Measurements from ENCODE around the gene FKBP6. TPM values are rescaled to one million over a fixed set of nuclear protein-coding genes. Genes with fewer than 3 reads are reported as not detected.
A peak's percentile ranks its signal among the peaks of the same experiment; 100 is the strongest.
"Not testable (repeated sequence)": the region's sequence is repeated elsewhere in the genome, so short reads cannot be mapped to it uniquely, and the experiment has no call there.

Gene FKBP6
- total RNA-seq, 1 donor from 2014 or later: not detected

DNA sequence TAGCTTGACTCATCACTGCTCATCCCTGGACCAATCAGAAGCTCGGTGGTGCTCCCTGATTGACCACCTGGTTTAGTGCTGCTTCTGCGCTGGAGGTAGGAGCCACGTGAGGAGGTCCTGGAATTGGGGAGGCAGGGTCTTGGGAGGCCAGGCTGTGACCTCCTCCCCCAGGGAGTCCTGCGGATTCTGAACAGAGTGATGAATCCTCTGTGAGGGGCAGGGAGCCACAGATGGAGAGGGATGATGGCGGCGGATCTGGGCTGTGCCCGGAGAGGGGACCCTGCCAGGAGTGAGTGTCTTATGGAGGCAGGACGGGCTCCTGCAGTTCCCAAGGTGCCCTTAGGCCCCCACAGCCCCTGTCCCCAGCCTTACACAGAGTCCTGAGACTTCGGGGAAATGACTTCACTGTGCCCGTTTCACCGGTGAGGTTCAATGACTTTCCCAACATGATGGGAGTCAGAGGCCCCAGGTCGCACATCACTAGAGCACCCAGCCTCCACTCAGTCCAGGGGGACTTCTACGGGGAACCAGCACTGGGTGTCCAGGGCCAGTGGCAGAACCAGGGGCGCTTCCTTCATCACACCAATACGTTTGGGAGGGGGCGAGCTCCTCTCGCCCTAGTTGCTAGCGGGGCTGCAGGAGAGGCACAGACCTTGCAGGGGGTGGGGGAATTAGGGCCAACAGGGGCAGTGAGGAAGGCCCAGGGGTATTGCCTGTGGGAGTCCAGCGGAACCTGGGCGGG is 48.9 kb downstream of the FKBP6 start:
- intact Hi-C loops (cut with micrococcal nuclease): no loop called here
- ATAC-seq (no peak), DNase-seq (no peak)

DNA sequence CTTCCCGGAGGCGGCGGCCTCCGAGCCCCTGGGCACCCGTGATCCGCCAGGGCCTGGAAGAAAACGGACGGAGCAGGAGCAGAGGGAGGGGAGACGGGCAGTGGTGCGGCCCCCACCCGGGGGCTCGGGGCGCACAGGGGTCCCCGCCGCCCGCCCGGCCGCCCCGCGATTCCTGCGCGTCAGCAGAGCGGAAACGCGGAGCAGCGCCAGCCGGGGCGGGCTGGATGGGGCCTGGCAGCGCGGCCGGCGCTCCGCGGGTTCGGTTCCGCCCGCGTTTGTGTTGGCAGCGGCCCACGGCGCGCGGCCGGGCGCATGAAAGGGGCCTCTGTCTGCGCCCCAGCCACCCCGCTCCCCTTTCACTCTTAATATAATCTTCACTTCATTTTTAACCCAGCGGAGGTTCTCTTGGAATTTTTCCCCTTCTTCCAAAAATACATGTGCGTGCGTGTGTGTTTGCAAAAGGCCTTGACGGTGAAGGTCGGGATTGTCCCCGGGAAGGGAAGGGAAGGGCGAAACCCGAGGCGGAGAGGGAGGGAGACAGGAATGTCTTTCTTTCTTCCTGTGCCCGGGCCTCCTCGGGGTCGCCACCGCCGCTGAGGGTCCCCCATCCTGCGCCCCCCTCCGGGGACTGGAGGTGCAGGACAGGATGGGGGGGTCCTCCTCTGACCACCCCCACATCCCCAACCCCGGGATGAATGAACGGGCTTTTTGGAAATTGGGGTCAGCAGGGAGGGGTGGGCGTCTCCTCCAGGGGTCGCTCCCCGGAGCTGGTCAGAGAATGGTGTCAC is 49.6 kb downstream of the FKBP6 start:
- intact Hi-C loops (cut with micrococcal nuclease); DNase-seq; ATAC-seq: not testable (repeated sequence)

DNA sequence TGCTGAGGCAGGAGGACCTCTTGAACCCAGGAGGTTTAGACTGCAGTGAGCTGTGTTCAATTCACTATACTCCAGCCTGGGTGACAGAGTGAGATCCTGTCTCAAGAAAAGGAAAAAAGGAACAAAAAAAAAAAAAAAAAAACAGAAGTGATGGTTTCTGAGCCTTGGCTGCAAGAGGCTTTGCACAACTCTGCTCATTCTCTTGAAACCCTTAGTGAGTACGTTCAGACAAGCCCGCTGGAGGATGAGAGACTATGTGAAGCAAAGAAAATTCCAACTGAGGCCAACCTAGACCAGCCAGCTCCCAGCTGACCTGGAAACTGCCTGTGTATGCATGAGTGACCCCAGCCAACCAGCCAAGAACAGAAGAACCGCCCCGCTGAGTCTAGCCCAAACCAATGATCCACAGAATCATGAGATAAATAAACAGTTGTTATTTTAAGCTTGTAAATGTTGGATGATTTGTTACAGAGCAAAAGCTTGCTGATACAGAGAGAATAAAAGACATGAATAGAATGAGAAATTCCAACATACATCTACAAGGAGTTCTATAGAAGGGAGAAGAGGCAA is 55.1 kb downstream of the FKBP6 start:
- no peak for ATAC-seq
- no peak for DNase-seq
- intact Hi-C loops (cut with micrococcal nuclease): no loop called here

DNA sequence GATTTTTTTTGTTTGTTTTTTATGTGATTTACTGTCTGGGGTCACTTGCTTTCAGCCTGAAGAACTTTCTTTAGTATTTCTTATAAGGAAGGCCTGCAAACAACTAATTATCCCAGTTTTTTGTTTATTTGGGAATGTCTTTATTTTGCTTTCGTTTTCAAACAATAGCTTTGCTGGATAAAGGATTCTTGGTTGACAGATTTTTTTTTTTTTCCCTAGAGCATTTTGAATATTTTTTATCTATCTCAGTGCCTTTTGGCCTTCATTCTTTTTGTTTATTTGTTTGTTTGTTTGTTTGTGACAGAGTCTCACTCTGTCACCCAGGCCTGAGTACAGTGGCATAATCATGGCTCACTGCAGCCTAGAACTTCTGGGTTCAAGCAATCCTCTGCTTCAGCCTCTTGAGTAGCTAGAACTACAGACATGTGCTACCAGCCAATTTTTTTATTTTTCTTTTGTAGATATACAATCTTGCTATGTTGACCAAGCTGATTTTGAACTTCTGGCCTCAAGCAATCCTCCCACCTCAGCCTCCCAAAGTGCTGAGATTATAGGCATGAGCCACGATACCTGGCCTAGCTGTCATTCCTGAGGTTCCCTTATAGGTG is 59.4 kb downstream of the FKBP6 start:
- intact Hi-C loops (cut with micrococcal nuclease): no loop called here
- DNase-seq (no peak), ATAC-seq (no peak)

DNA sequence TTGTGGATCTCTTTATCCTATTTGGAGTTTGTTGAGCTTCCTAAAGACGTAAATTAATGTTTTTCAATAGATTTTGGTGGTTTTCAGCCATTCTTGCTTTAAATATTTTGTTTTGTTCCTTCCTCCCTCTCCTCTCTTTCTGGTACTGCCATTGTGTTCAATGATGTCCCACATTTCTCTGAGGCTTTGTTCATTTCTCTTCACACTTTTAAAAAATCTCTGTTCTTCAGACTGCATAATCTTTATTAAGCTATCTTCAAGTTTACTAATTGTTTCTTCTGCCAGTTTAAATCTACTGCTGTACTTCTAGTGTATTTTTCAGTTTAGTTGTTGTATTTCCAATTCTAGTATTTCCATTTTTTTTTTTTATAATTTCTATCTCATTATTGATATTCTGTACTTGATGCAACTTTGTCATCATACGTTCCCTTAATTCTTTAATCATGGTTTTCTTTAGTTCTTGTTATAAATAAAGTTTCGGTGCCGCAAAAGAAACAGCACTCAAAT is 60.0 kb downstream of the FKBP6 start:
- DNase-seq: no peak
- ATAC-seq: no peak
- intact Hi-C loops (cut with micrococcal nuclease): no loop called here

DNA sequence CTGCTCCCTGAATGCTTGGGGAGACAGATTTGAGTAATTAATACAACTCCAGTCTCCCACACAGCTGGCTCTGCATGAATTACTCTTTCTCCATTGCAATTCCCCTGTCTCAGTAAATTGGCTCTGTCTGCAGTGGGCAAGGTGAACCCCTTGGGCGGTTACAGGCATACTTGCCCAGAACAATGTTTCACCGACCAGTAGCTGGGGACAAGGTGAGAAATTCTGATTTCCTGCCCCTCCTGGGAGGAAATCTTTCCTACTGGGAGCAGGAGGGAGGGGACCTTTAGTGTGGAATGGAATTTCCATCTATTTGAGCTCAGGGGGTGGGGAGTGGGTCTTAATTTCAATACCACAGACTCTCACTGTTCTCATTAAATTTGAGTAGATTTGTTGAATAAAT is 63.4 kb downstream of the FKBP6 start:
- DNase-seq: no peak
- ATAC-seq: no peak
- intact Hi-C loops (cut with micrococcal nuclease): no loop called here

DNA sequence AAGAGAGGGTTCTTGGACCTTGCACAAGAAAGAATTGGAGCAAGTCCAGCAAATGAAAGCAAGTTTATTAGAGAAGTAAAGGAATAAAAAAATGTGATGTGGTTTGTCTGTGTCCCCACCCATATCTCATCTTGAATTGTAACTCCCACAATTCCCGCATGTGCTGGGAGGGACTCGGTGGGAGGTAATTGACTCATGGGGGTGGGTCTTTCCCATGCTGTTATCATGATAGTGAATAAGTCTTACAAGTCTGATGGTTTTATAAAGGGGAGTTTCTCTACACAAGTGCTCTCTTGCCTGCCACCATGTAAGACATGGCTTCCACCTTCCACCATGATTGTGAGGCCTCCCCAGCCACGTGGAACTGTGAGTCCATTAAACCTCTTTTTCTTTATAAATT is 66.5 kb downstream of the FKBP6 start:
- ATAC-seq (no peak), DNase-seq (no peak)
- intact Hi-C loops (cut with micrococcal nuclease): no loop called here

DNA sequence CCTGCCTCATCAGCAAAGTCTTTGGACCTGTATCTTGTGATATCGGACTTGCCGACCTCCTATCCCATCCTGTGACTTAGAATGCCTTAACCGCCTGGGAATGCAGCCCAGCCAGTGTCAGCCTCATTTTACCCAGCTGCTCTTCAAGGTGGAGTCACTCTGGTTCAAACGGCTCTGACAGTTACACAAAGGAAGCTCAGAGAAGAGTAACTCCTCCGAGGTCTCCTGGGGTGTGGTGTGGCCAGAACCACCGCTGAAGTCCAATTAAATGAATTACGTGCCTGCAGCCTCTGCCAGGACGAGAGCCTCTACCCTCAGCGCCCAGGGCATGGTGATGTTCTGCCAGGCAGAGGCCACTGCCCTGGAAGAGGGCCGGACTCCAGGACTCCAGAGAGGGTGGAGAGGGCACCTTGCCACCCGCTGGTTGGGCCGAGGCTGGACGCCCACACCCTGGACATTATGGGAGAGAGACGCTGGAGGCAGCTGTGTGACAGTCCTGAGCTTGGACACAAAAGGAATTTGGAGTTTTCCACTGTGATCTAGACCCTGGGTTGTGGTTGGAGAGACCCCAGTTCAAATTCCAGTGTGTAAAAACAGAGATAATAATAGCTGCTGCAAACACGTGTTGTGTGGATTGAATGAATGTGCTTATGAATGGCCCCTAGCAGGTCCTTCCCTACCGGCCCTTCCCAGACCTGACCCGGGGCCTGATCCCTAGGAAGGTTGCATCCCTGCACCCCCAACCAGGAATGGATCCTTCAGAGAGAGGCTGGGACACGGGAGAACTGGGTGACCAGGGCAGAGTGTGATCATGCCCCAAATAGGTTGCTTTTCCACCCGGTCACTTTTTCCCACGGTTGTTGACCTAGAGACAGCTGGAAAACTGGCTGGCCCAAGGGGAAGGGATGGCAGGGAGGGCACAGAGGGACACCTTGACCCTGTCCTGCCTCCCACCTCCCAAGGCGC is 67.9 kb downstream of the FKBP6 start:
- intact Hi-C loops (cut with micrococcal nuclease): no loop called here
- peak; percentile 47 for DNase-seq
- ATAC-seq: peak; percentile 36

DNA sequence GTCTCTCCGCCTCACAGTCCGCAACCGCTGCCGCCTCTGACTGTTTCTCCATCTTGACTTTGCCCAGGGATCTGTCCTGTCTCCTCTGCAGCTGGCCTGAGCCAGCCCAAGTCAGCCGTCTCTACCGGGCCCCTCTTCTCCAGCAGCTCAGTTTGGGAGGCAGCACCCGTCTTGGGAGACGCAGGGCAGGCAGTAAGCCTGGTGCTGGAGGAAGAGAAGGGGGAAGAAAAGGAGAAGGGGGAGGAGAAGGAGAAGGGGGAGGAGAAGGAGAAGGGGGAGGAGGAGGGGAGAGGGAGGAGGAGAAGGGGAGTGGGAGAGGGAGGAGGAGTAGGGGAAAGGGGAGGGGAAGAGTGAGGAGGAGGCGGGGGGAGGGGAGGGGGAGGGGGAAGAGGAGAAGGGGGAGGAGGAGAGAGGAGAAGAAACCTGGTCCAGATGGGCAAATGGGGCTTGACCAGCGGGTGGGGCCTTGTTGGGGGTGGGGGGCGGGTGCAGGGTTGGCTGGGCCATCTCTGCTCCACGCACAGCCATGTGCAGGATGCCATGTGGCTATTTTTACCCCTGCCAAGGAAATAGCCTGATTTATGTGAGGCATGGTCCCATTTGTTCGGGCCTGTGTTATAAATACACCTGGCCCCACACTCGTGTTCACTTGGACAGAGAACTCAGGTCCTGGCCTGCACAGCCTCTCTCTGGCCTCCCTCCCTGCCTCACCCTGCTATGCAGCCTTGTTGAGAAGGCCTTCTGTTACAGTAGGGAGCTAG is 69.7 kb downstream of the FKBP6 start:
- peak; percentile 36 for DNase-seq
- peak; percentile 9 for ATAC-seq
- intact Hi-C loops (cut with micrococcal nuclease): no loop called here

DNA sequence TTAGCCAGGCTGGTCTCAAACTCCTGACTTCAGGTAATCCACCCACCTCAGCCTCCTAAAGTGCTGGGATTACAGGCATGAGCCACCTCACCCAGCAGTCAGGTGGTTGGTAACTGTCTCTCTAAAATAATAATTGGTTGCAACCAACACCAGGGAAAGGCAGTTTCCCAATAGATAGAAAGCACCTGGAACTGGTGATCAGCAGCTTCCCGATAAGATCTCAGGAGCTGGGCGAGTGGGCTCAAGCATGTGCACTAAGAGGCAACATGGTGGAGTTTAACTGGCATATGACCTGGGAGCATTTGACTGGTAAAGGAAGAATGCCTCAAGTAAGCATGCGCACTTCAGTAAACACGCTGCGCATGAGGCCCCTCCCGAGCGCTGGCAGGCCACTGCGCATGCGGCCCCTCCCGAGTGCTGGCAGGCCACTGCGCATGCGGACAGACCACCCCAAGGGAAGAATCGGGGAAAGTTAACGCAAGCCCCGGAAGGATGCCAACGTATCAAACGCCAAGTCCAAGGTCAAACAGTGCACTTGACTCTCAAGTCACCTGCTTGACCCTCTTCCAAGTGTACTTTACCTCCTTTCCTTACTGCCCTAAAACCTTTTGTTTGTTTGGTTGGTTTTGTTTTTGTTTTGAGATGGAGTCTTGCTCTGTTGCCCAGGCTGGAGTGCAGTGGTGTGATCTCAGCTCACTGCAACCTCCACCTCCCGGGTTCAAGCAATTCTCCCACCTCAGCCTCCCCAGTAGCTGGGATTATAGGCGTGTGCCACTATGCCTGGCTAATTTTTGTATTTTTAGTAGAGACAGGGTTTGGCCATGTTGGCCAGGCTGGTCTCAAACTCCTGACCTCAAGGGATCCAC is 71.5 kb downstream of the FKBP6 start:
- DNase-seq (peak; percentile 84), ATAC-seq (peak; percentile 86)
- intact Hi-C loops (cut with micrococcal nuclease): not testable (repeated sequence)

DNA sequence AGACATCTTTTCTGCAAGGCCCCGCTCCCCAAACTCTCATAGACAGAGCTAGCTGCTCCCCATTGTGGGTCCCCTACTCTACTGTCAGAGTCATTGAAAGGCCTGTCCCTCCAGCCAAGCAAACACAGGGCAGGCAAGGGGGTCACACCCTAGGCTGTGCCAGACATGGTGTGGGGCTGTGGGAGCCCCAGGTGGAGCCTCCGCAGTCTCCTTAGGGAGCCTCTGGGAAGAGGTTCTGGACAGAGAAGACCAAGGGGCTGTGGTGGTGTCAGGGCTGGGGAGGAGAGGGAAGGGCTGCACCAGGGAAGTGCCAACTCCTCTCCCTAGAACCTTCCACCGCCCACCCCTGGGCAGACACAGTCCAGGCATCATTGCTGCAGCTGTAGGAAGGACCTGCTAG is 76.9 kb downstream of the FKBP6 start:
- DNase-seq; intact Hi-C loops (cut with micrococcal nuclease); ATAC-seq: not testable (repeated sequence)

Other genes starting within 250 kb of the FKBP6 start
- gene SPDYE9, start 242.1 kb upstream of the FKBP6 start, total RNA-seq: not detected
- 19.6 TPM for gene NSUN5, start 19.3 kb upstream of the FKBP6 start, total RNA-seq
- gene TRIM50, start 79 bp upstream of the FKBP6 start, total RNA-seq: 0.30 TPM
- gene FZD9, start 105.6 kb downstream of the FKBP6 start, total RNA-seq: 0.25 TPM
- 44.6 TPM for gene BAZ1B, start 194.1 kb downstream of the FKBP6 start, total RNA-seq
- gene BCL7B, start 229.5 kb downstream of the FKBP6 start, total RNA-seq: 80.7 TPM

Data from left ventricle myocardium superior (tissue), 1 donor.